ENCODE data around the gene LYRM4. TPM values are rescaled to one million over a fixed set of nuclear protein-coding genes. Genes with fewer than 3 reads are reported as not detected.

The LYRM4 gene
- polyA plus RNA-seq, 1 donor (not counting 4 experiments of a cell fraction or from before 2014, with no cell fraction given), result 41.1 TPM

GRCh38 chr6:5180636-5181035, 80.1 kb downstream of the LYRM4 start:
- Histone ChIP-seq H3K36me3 (ENCODE audit: control insufficient read depth in 2 of 2, extremely low read depth in 1 of 2, insufficient read depth in 2 of 2, low read length in 2 of 2) (peaks cover 0 to under 1% of the 10 kb centered on the region in 2 experiments), H3K9me1 (ENCODE audit: control insufficient read depth, extremely low read depth, insufficient read depth, low read length) (no peaks in the 10 kb centered on the region), H3K9me3 (ENCODE audit: control insufficient read depth, low read depth, low read length) (no peaks in the 10 kb centered on the region), H3K79me2 (ENCODE audit: control insufficient read depth, insufficient read depth, low read length) (no peaks in the 10 kb centered on the region), H3K4me2 (ENCODE audit: control insufficient read depth, extremely low read depth, insufficient read depth, low read depth, low read length) (no peak overlapping the region), H3K4me3 (ENCODE audit: control insufficient read depth in 2 of 3, extremely low read depth in 1 of 3, insufficient read depth in 2 of 3, low read depth in 1 of 3, low read length in 3 of 3) (no peak overlapping the region), H2AFZ (ENCODE audit: control insufficient read depth, low read length) (no peak overlapping the region), H4K20me1 (ENCODE audit: control insufficient read depth, extremely low read depth, insufficient read depth, low read length) (no peaks in the 10 kb centered on the region), H3K9ac (ENCODE audit: control insufficient read depth, extremely low read depth, insufficient read depth, low read length) (no peak overlapping the region), H3K27ac (ENCODE audit: control insufficient read depth, insufficient read depth, low read length) (no peak overlapping the region), H3K27me3 (ENCODE audit: control insufficient read depth, extremely low read depth, insufficient read depth, low read length) (no peaks in the 10 kb centered on the region), H3K4me1 (ENCODE audit: control insufficient read depth, extremely low read depth, insufficient read depth, low read length) (no peaks in the 10 kb centered on the region)
- dilution Hi-C loops (cut with MboI; ENCODE audit: extremely low pct_ligation_motif_present, low sequenced_read_pairs), result no loop called here
- no peak for DNase-seq (ENCODE audit: low read depth, low spot score)
- FAIRE-seq, result no peak
- TF ChIP-seq CTCF (optimal IDR thresholded peaks at IDR 0.05 in 1 of 3, IDR thresholded peaks at IDR 0.05 in 1 of 3, conservative IDR thresholded peaks at IDR 0.05 in 1 of 3; ENCODE audit: extremely low read depth in 1 of 3, insufficient read depth in 2 of 3, low read length in 3 of 3) (no peak), EZH2 (IDR thresholded peaks at IDR 0.05; ENCODE audit: low read length) (no peak)

- Histone ChIP-seq H2AFZ (ENCODE audit: control insufficient read depth, low read length) (no peak overlapping the region), H3K4me3 (ENCODE audit: control insufficient read depth in 2 of 3, extremely low read depth in 1 of 3, insufficient read depth in 2 of 3, low read depth in 1 of 3, low read length in 3 of 3) (no peak overlapping the region), H3K27ac (ENCODE audit: control insufficient read depth, insufficient read depth, low read length) (no peak overlapping the region), H3K9me3 (ENCODE audit: control insufficient read depth, low read depth, low read length) (no peaks in the 10 kb centered on the region), H3K4me1 (ENCODE audit: control insufficient read depth, extremely low read depth, insufficient read depth, low read length) (no peaks in the 10 kb centered on the region), H3K36me3 (ENCODE audit: control insufficient read depth in 2 of 2, extremely low read depth in 1 of 2, insufficient read depth in 2 of 2, low read length in 2 of 2) (no peaks in the 10 kb centered on the region), H4K20me1 (ENCODE audit: control insufficient read depth, extremely low read depth, insufficient read depth, low read length) (no peaks in the 10 kb centered on the region), H3K9me1 (ENCODE audit: control insufficient read depth, extremely low read depth, insufficient read depth, low read length) (no peaks in the 10 kb centered on the region), H3K27me3 (ENCODE audit: control insufficient read depth, extremely low read depth, insufficient read depth, low read length) (no peaks in the 10 kb centered on the region), H3K79me2 (ENCODE audit: control insufficient read depth, insufficient read depth, low read length) (no peaks in the 10 kb centered on the region), H3K4me2 (ENCODE audit: control insufficient read depth, extremely low read depth, insufficient read depth, low read depth, low read length) (no peak overlapping the region), H3K9ac (ENCODE audit: control insufficient read depth, extremely low read depth, insufficient read depth, low read length) (no peak overlapping the region)
- no peak for DNase-seq (ENCODE audit: low read depth, low spot score)
- TF ChIP-seq CTCF (optimal IDR thresholded peaks at IDR 0.05 in 1 of 3, IDR thresholded peaks at IDR 0.05 in 1 of 3, conservative IDR thresholded peaks at IDR 0.05 in 1 of 3; ENCODE audit: extremely low read depth in 1 of 3, insufficient read depth in 2 of 3, low read length in 3 of 3), result no peak
- TF ChIP-seq EZH2 (IDR thresholded peaks at IDR 0.05; ENCODE audit: low read length), result no peak
- no peak for FAIRE-seq
- dilution Hi-C loops (cut with MboI; ENCODE audit: extremely low pct_ligation_motif_present, low sequenced_read_pairs), result no loop called here
Observed at GRCh38 chr6:5179917-5180316, 80.8 kb downstream of the LYRM4 start.
